Right cardiac atrium (tissue), 5 donors: ENCODE measurements around the gene TTC21A. TPM values are rescaled to one million over a fixed set of nuclear protein-coding genes. Genes with fewer than 3 reads are reported as not detected.

Experiments used
- ATAC-seq, 2 donors: fragments of 200-7000 bp; cut with Tn5 transposase; one replicate each; pipeline versions ENCODE4 v1.8.0 to v1.9.1; 2020; ENCODE audit warnings: moderate library complexity in 2 of 2, mild to moderate bottlenecking in 1 of 2
- DNase-seq, 3 donors: peaks; one replicate each; pipeline ENCODE4 v3.0.0-alpha.2; 2020
- H3K27ac ChIP-seq: one replicate; pipeline ENCODE4 v1.5.1; 2013; ENCODE audit warnings: mild to moderate bottlenecking, low read length, control low read depth, moderate library complexity
- H3K27me3 ChIP-seq: one replicate; pipeline ENCODE4 v1.6.1; 2013; ENCODE audit not compliant: control insufficient read depth, insufficient read depth
- H3K4me1 ChIP-seq: one replicate; pipeline ENCODE4 v1.6.1; 2013; ENCODE audit warnings: low read length; ENCODE audit not compliant: control insufficient read depth, insufficient read depth
- H3K4me3 ChIP-seq: one replicate; pipeline ENCODE4 v1.5.1; 2013; ENCODE audit warnings: low read length, control low read depth
- H3K9me3 ChIP-seq: one replicate; pipeline ENCODE4 v1.6.1; 2013; ENCODE audit warnings: low read length; ENCODE audit not compliant: control insufficient read depth
- WGBS: extraction: QIAGEN DNeasy Blood & Tissue Kit; methylation state at CpG from one replicate; pipeline ENCODE4 v1.1.7; 2013; 5-methylcytosine and 5-hydroxymethylcytosine counted together
- intact Hi-C, 4 donors: fragments of 100-400 bp; cut with DNase I; formaldehyde crosslinking; loops; one replicate each; pipeline versions ENCODE4 v1.11.0 to v1.14.0; 2022 to 2023
- polyA plus RNA-seq: library from polyadenylated mRNA; stranded (reverse); fragments of 200-250 nt; gene quantifications from one replicate; pipeline ENCODE4 v1.2.3, GENCODE V29; 2013
- total RNA-seq, 4 donors: library from RNA; stranded (reverse); fragmentation: NEBNext Ultra II Directional; extraction: Animal tissue kit (Norgen Biotek cat#: 25700); gene quantifications; one replicate each; pipeline ENCODE4 v1.2.1, GENCODE V29; 2021
- donor health status: healthy with polysubstance abuse.
- donor health status: DM: no; HTN: yes; CAD: no.
- donor health status: DM: no; HTN: no; CAD: no.
- donor health status: DM: no; HTN: yes; CAD: no; lungs with severe emphysema.
- donor health status: DM: yes; HTN: yes; CAD: no.

TTC21A gene
- total and polyA plus RNA-seq, 5 donors: 1.9 to 3.4 (median 2.2) TPM

DNA sequence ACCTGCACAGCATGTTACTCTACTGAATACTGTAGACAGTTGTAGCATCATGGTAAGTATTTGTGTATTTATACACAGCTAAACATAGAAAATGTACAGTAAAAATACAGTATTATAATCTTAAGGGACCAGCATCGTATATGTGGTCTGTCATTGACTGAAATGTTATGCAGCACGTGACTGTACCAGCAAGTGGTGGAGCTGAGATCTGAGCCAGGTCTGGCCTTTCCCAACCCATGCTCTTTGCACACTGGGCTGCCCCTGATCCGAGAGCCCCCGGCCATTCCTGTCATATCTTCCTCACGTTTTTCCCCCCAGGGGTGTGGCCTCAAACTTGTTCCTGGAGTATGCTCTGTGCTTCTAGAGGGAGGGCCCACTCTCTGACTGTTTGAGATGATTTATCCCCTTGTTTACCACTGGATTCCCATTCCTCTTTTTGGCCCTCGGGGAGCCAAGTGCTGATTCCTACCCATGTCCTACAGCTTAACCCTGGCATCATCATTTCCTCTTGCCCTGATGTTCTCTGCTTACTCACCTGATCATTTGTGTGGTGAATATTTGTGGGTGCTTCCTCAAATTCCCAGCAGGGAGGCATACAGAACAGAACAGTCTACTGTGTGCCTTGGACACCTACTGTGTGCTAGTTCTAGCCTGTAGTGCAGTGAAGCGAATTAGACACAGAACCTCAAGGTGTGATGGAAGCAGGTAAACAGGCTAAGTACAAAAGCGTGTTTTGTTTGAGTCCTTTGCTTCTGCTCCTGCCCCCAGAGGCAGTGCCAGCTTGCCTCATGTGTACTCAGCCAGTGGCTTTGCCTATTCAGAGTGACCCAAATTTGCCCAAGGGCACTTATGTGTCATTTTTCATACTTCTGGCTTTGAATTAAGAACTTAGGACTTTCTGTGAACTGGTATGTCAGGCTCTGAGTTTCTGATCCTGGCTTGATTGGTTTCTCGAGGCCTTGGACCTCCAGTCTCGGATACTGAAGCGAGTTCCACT is 24.9 kb downstream of the TTC21A start:
- ATAC-seq (no peak), DNase-seq (no peak)
- H3K27ac ChIP-seq: no peak overlapping the region
- H3K9me3 ChIP-seq: no peaks in the 10 kb centered on the region
- no peak overlapping the region for H3K4me3 ChIP-seq
- 83% methylated on average over 11 of the region's 11 CpGs for WGBS
- intact Hi-C loops: loop anchor here in 1 of 4 donors (5.0 kb wide), 1 partner anchor 50 kb away; no protein-coding TSS in a partner anchor
- H3K4me1 ChIP-seq: peaks cover 17% of the 10 kb centered on the region
- H3K27me3 ChIP-seq: no peaks in the 10 kb centered on the region

- no peak overlapping the region for H3K4me3 ChIP-seq
- intact Hi-C loops: loop anchor here in 1 of 4 donors (5.0 kb wide), 1 partner anchor 49 kb away; no protein-coding TSS in a partner anchor
- ATAC-seq (no peak), DNase-seq (no peak)
- H3K9me3 ChIP-seq: no peaks in the 10 kb centered on the region
- H3K27ac ChIP-seq: no peak overlapping the region
- no peaks in the 10 kb centered on the region for H3K27me3 ChIP-seq
- H3K4me1 ChIP-seq: peaks cover 17% of the 10 kb centered on the region
- 97% methylated on average over 1 of the region's 1 CpG for whole genome bisulfite sequencing
These were observed 25.6 kb downstream of the TTC21A start for GRCh38 chr3:39133093-39133490.

DNA sequence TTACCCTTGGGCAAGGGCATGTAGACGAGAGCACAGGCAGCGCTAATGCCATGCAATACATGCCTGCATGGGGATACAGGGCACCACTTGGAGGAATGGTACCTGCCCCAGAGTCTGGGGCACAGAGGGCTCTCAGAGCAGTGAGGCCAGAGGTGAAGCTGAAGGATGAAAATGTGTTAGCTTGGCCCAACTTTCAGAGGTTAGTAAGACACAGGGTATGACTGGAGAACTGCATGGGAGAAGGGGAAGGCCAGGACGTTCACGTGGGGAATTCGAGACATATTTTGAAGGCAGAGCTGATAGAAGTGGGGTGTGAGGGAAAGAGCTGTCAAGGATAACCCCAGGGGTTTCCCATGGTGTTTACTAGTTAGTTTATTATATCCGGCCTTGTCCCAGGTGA is 26.3 kb downstream of the TTC21A start:
- no peak overlapping the region for H3K4me3 ChIP-seq
- no peak for DNase-seq
- WGBS: 72% methylated on average over 6 of the region's 6 CpGs
- H3K4me1 ChIP-seq: peaks cover 17% of the 10 kb centered on the region
- no peaks in the 10 kb centered on the region for H3K27me3 ChIP-seq
- intact Hi-C loops: loop anchor here in 1 of 4 donors (5.0 kb wide), 1 partner anchor 48 kb away; no protein-coding TSS in a partner anchor
- ATAC-seq: no peak
- no peak overlapping the region for H3K27ac ChIP-seq
- no peaks in the 10 kb centered on the region for H3K9me3 ChIP-seq

DNA sequence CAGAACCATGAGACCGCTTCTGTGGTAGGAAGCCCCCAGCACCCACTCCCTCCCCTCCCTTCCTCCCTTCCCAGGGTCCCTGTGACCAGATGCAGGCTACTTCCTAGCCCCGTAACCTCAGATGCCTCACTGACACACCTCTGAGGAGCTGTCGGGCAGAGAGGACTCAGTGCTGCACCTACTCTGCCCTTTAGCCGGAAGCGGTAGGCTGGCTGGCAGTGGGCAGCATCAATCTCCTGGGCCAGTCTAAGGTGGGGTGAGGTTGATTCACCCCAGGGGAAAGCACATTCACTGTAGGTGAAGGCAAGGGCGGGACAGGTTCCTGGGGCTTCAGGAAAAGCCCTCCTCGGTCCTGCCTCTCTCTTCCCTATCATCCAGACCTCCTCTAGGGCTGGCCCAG is 26.8 kb downstream of the TTC21A start:
- ATAC-seq: no peak
- Histone ChIP-seq H3K4me3 (no peak overlapping the region), H3K4me1 (peaks cover 17% of the 10 kb centered on the region), H3K27me3 (no peaks in the 10 kb centered on the region), H3K27ac (no peak overlapping the region), H3K9me3 (no peaks in the 10 kb centered on the region)
- no peak for DNase-seq
- intact Hi-C loops: loop anchor here in 1 of 4 donors (5.0 kb wide), 1 partner anchor 48 kb away; no protein-coding TSS in a partner anchor
- WGBS: 81% methylated on average over 7 of the region's 7 CpGs

DNA sequence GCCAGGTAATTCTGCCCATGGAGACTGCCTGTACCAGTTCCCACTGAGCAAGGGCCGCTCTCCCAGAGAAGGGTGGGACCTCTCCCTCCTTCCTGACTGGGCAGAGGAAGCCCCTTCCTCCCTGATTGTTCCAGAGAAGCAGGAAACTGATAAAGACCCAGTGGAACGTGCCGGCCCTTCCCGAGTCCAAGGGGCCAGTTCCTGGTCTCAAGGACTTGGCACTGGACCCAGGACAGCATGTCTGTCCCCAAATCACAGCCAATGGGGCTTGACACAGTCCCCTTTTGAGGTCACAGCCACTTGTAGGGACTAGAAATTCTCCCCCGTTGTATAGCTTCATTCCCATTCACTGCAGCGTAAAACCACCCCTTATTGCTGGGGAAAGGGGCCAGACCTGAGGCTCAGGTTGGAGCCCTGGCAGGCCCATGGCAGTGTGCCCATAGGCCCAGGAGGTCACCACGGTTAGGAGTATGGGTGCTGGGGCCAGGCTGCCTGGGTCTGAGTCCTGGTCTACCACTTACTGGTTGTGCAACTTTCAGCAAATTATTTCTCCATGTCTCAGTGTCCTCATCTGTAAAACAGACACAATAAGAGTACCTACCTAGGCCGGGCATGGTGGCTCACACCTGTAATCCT is 27.8 kb downstream of the TTC21A start:
- no peaks in the 10 kb centered on the region for H3K27me3 ChIP-seq
- H3K9me3 ChIP-seq: no peaks in the 10 kb centered on the region
- ATAC-seq: peak; percentile 65 to 75
- H3K27ac ChIP-seq: peak overlapping the region; percentile 51
- 52% methylated on average over 8 of the region's 8 CpGs for WGBS
- intact Hi-C loops: no loop called here
- no peak overlapping the region for H3K4me3 ChIP-seq
- peaks cover 21% of the 10 kb centered on the region for H3K4me1 ChIP-seq
- peak; percentile 73 to 88 (median 81) for DNase-seq

- intact Hi-C loops: no loop called here
- no peaks in the 10 kb centered on the region for H3K27me3 ChIP-seq
- ATAC-seq: no peak
- no peaks in the 10 kb centered on the region for H3K9me3 ChIP-seq
- peaks cover 32% of the 10 kb centered on the region for H3K4me1 ChIP-seq
- no peak overlapping the region for H3K4me3 ChIP-seq
- WGBS: 91% methylated on average over 21 of the region's 21 CpGs
- no peak overlapping the region for H3K27ac ChIP-seq
- DNase-seq: peak in 2 of 3 donors; percentile 50 to 54
These were observed 29.3 kb downstream of the TTC21A start for GRCh38 chr3:39136533-39137434.

- ATAC-seq: no peak
- peak in 2 of 3 donors; percentile 52 to 59 for DNase-seq
- intact Hi-C loops: no loop called here
- H3K9me3 ChIP-seq: no peaks in the 10 kb centered on the region
- H3K4me1 ChIP-seq: peaks cover 37% of the 10 kb centered on the region
- WGBS: 95% methylated on average over 18 of the region's 18 CpGs
- no peak overlapping the region for H3K4me3 ChIP-seq
- no peak overlapping the region for H3K27ac ChIP-seq
- no peaks in the 10 kb centered on the region for H3K27me3 ChIP-seq
These were observed 30.0 kb downstream of the TTC21A start for GRCh38 chr3:39137435-39137936.

GRCh38 chr3:39137991-39138803 is 30.7 kb downstream of the TTC21A start:
- ATAC-seq (no peak), DNase-seq (no peak)
- intact Hi-C loops: no loop called here
- Histone ChIP-seq H3K27ac (no peak overlapping the region), H3K4me1 (peaks cover 36% of the 10 kb centered on the region), H3K4me3 (no peak overlapping the region), H3K27me3 (no peaks in the 10 kb centered on the region), H3K9me3 (no peaks in the 10 kb centered on the region)
- WGBS: 92% methylated on average over 10 of the region's 10 CpGs

DNA sequence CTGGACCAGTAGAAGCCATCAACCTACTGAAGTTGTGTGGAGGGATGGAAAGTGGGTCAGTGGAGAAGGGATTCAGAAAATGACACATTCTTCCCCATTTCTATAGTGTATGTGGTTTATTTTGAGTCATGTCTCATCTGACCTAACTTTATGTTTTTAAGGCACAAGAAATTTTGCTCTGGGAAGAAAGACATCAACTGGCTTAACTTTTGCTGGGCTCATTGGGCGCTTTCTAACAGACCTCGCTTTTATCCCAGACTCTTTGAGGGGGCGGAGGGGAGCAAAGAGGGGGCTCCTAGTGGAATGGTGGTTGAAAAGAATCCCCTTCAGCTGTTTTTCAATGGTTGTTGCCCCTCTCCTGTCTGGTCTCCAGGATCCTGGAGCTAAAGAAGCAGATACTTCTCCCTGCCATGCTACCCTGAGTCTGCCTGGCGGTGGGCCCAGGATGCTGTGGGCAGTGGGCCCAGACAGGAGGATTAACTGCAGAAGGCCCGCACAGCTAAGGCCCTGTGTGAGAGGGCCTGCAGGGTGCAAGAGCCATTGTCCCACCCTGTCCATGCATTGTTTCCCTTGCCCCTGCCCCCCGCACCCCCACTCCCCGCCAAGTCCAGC is 31.4 kb downstream of the TTC21A start:
- intact Hi-C loops: no loop called here
- WGBS: 74% methylated on average over 7 of the region's 7 CpGs
- Histone ChIP-seq H3K27me3 (no peaks in the 10 kb centered on the region), H3K4me3 (no peak overlapping the region), H3K9me3 (no peaks in the 10 kb centered on the region), H3K4me1 (peaks cover 34% of the 10 kb centered on the region), H3K27ac (no peak overlapping the region)
- DNase-seq (peak; percentile 60 to 90 (median 89)), ATAC-seq (peak; percentile 1 to 25)
